Measurements from ENCODE around the gene TTC7B. TPM values are rescaled to one million over a fixed set of nuclear protein-coding genes. Genes with fewer than 3 reads are reported as not detected.

TTC7B gene
- total RNA-seq, 1 donor from 2014 or later, result 82.6 TPM

- no peak for DNase-seq (ENCODE audit: low read depth)
- H3K4me3 ChIP-seq (ENCODE audit: low read depth, low read length), result no peak overlapping the region
- TF ChIP-seq CTCF (conservative IDR thresholded peaks at IDR 0.05; ENCODE audit: low read depth, low read length), result no peak
Observed at GRCh38 chr14:90775441-90775840, 40.8 kb downstream of the TTC7B start.

GRCh38 chr14:90774316-90774715 lies 41.9 kb downstream of the TTC7B start:
- TF ChIP-seq CTCF (conservative IDR thresholded peaks at IDR 0.05; ENCODE audit: low read depth, low read length), result no peak

GRCh38 chr14:90773705-90774104 lies 42.5 kb downstream of the TTC7B start:
- no peak for DNase-seq (ENCODE audit: low read depth)
- no peak overlapping the region for H3K4me3 ChIP-seq (ENCODE audit: low read depth, low read length)
- TF ChIP-seq CTCF (conservative IDR thresholded peaks at IDR 0.05; ENCODE audit: low read depth, low read length), result no peak

More at GRCh38 chr14:90774316-90774715, 41.9 kb downstream of the TTC7B start:
- no peak overlapping the region for H3K4me3 ChIP-seq (ENCODE audit: low read depth, low read length)
- no peak for DNase-seq (ENCODE audit: low read depth)

GRCh38 chr14:90773196-90773486 lies 43.1 kb downstream of the TTC7B start:
- TF ChIP-seq CTCF (conservative IDR thresholded peaks at IDR 0.05; ENCODE audit: low read depth, low read length), result no peak

GRCh38 chr14:90767899-90768298 lies 48.3 kb downstream of the TTC7B start:
- H3K4me3 ChIP-seq (ENCODE audit: low read depth, low read length), result no peak overlapping the region
- no peak for DNase-seq (ENCODE audit: low read depth)
- no peak for TF ChIP-seq CTCF (conservative IDR thresholded peaks at IDR 0.05; ENCODE audit: low read depth, low read length)

More at GRCh38 chr14:90773196-90773486, 43.1 kb downstream of the TTC7B start:
- no peak for DNase-seq (ENCODE audit: low read depth)
- H3K4me3 ChIP-seq (ENCODE audit: low read depth, low read length), result no peak overlapping the region

GRCh38 chr14:90760591-90761316 lies 55.5 kb downstream of the TTC7B start:
- peak; percentile 81 for TF ChIP-seq CTCF (conservative IDR thresholded peaks at IDR 0.05; ENCODE audit: low read depth, low read length)
- no peak for DNase-seq (ENCODE audit: low read depth)
- no peak overlapping the region for H3K4me3 ChIP-seq (ENCODE audit: low read depth, low read length)

- TF ChIP-seq CTCF (conservative IDR thresholded peaks at IDR 0.05; ENCODE audit: low read depth, low read length), result no peak
- H3K4me3 ChIP-seq (ENCODE audit: low read depth, low read length), result no peak overlapping the region
- DNase-seq (ENCODE audit: low read depth), result no peak
Observed at GRCh38 chr14:90760078-90760444, 56.2 kb downstream of the TTC7B start.
